Right renal pelvis (tissue), 4 donors: ENCODE measurements around the gene NLGN1. TPM values are rescaled to one million over a fixed set of nuclear protein-coding genes. Genes with fewer than 3 reads are reported as not detected.
A peak's percentile ranks its signal among the peaks of the same experiment; 100 is the strongest.

ENCODE experiments used
- DNase-seq, 4 donors: peaks; one replicate each; pipeline ENCODE4 v3.0.0-alpha.2; 2013; ENCODE audit warnings: low read depth in 4 of 4, low spot score in 3 of 4, missing footprints in 1 of 4
- polyA plus RNA-seq, 4 donors: library from polyadenylated mRNA; unstranded; fragments of 120-200 nt; gene quantifications; one replicate each; pipeline ENCODE4 v1.2.1, GENCODE V29; 2013; ENCODE audit not compliant: insufficient read length in 4 of 4

Gene NLGN1
- polyA plus RNA-seq, 4 donors, result 1.8 to 3.8 (median 3.0) TPM

DNA sequence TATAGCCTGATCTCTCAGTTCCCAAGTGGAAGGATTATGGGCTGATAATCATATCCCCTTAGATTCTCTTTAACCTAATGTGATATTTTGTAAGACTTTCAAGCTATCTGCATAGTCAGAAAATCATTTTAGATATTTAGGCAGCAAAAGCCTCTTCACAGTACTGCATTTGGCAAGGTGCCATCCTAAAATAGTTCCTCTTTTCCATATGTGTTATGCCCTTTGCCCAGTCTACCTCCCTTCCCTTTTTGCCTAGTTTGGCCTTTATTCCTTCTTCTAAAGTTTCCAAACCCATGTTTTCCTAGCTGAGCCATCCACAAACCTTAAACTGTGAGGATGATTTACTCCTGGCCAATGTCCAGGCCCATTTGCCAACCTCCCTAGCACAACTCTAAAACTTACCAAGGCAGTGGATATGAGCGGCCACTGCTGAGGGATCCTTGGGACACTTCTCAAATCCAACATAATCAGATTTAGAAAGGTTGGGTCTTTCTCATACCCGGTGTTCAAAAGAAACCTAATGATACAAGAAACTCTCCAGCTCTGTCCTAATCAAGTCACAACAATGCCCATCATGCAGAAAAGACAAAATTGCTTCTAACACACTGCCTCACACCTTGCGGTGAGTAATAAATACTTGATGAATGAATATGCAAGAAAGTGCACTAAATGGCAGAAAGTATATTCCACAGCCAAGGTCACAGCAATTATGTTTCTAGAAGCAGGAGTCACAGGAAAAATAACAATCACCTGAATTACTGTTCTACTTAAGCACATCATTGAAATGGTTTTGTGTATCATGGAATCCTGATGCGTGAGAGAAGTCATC is 493.9 kb downstream of the NLGN1 start:
- DNase-seq, result no peak

DNA sequence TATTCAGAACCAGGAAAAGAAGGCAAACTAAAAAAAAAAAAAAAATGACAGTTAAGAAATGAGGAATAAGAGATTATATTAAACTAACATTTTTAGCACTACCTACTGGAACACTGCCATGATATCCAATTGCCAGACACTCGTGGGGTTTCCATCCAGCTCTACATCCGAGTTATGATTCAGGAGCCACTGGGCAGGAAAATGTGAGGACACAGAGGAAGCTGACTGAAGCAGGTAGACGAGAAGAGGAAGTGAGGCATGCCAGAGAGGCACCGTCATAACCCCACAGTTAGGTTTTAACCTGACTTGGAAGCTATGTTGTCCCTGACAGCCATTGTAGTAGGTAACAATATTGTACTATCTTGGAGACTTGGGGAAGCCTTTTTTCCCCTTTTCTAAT is 495.0 kb downstream of the NLGN1 start:
- no peak for DNase-seq

DNA sequence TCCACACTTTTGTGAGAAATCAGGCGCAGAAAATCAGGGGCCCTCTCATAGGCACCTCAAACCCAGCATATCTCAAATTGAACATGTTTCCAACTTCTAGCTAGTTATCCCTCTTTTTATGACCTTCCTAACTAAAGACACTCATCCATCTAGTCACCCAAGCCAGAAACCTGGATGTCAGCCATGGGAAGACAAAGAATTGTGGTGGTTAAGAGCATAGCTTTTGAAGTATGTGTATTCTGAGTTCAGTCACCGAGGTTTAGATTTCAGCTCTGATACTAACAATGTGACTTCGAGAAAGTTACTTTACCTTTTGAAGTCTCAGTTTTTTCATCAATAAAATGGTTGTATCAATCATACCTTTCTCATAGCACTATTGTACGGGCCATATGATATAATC is 495.5 kb downstream of the NLGN1 start:
- no peak for DNase-seq

DNA sequence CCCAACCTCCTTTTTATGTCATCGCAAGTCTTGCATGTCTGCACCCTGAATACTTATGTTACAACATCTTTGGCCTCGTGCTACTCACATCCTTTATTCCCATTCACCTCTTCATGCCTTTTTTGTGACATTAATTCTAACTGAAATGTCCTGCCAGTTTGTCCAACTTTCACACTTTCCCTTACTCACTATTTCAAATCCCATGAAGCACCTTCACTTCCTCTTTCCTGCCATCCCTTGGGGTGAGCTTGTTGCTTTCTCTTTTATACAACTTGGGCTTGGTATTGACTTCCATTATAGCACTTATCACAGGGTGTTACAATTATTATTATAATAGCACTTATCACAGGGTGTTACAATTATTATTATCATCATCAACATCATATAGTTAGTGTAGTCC is 496.3 kb downstream of the NLGN1 start:
- no peak for DNase-seq

DNA sequence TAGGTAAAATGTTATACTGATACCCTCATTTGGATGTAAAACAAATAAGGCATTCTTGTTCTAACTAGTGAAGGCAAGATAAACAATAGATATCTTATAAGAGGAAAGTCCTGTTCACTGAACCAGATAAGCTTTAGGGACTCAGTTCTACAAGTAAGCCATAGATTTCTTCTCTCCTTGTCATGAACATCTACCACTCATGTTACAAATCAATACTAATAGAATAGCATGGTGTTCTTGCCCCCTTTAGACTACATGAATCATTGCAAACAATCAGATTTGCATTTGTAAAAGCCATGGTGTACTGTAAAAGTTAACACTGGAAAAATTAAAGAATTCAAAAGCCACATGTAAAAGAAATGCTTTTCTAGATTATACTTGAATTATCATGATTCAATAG is 500.1 kb downstream of the NLGN1 start:
- no peak for DNase-seq

DNA sequence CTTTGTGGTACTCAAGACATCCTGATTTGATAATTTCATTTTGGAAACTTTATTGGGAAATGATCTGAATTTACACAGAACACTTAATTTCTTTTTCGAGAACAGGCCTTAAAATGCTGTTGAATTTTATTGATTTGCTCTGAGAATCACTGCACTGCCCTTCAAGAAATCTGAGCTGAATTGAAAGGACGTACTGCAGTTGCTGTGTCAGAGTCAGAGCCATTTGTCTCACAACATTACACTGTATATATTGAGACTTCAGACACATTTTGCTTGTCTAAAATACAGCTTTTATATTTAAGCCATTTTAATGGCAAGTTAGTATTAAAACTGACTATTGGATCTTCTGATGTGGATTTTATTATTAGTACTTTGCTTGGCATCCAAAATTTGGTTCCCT is 504.1 kb downstream of the NLGN1 start:
- no peak for DNase-seq

DNA sequence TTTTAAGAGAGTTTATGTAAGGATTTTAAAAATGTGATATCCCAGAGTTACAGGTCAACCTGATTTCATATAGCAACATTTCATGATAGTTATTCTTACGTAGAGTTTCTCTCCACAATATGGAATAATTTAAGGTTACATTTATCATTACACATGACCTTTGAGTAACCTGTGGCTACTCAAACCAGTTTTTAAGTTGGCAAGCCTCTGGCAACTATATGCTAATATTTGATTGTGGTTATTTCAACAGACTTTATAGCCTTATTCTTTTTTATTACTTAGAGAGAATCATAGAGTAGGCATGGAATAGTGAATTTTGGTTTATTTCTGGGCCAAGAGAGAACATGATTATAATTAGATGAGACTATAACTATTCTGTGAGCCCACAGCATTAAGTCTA is 504.9 kb downstream of the NLGN1 start:
- no peak for DNase-seq

DNA sequence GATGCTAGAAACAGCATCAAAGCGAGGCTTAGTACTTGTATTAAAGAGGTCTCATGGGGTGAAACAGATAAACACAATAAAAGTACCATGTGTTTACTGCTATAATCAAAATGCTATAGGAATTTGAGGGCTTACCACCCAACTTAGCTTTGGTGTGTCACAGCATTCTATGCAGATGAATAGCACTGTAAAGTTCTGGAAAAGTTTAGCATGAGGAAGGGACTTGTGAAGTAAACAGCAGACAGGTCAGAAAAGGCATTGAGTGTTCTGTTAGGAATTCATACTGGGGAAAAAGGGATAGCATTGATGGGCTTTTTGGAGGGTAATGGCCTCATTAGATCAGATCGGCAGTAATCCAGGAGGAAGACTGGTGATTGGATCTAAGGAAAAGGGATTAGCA is 505.3 kb downstream of the NLGN1 start:
- DNase-seq, result no peak

DNA sequence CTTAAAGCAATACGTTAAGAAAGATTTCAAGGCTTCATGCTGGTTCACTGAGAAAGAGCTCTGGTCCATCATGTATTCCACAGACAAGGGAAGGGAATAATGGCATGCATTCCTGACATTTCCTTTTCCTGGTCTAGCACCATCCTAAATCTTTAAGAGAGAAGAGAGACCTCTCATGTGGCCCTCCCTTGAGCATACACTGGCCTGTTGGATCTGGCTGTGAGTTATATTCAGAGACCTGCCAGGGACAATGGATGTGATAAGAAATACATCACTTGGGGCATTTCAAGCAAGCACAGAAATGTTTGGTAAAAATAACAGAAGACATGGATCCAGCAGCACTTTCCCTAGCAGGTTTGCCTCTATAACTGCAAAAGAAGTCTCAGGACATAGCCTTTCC is 507.8 kb downstream of the NLGN1 start:
- no peak for DNase-seq

DNA sequence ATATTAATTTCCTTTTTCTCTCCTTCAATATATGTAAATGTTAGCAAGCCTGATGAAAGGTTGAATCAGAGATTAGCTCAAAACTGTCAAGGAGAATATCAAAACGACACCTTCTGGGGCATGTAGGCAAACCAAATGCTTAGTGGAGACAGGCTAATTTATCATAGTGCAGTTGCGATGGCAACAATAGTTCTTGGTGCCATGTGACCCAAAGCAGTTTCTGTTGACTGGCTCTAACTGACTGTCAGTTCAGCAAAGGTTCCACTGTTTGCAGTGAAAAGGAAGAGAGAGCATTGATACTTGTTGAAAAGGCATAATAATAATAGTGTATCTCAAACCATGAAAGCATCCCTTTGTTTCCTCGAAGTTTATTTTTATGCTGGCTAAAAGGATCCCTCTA is 513.9 kb downstream of the NLGN1 start:
- no peak for DNase-seq

DNA sequence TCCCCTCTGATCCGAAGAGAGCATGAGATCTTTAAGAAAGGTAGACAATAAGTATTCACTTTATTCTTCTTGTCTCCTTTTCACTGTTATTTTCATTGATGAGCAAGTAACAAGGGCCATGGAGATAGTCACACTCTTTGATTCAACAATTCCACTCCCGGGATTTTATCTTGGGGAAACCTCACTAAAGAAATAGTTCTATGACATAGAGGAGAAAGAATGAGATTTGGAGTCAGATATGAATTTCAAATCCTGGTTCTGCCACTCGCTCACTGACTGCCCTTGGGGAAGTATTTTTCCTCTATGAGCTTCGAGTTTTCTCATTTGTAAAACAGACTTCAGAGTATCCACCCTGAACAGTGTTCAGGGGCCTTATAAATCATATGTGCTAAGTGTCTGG is 514.6 kb downstream of the NLGN1 start:
- DNase-seq, result no peak

DNA sequence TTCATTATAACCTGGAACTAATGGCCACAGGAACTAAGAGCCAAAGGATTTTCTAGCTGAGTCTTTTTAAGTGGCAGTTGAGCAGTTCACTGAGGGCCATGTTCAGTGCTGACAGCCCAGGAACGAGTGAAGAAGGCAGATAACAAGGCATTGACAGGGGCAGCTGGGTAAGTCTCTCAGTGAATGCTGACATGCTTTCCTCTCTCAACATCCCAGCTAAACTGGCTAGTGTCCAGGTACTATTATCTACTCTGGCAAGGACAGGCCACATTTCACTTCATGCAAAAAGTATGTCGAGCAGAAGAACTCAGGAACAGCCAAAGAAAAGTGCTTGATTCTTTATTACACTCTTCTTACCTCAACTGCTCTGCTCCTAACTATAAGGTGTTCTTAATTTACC is 515.9 kb downstream of the NLGN1 start:
- no peak for DNase-seq

DNA sequence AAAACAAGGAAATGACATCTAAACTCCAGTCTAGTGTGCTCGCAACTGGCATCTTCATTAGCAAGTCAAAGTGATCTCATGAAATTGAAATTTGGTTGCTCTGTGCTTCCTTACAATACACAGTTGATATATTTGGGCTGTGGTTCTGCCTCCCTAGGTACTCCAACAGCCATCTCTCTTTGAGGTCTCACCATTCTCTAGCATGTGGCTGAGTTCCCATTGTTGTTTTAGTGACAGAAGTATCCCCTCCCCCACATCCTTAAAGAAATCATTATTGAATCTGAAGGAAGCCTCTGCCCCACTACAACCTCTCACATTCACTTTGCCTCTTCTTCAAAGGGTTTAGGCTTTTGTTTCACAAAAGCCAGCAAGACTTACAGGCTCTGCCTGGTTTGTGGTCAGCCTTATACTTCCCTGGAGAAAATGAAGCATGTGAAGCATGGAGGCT is 516.5 kb downstream of the NLGN1 start:
- DNase-seq, result no peak

DNA sequence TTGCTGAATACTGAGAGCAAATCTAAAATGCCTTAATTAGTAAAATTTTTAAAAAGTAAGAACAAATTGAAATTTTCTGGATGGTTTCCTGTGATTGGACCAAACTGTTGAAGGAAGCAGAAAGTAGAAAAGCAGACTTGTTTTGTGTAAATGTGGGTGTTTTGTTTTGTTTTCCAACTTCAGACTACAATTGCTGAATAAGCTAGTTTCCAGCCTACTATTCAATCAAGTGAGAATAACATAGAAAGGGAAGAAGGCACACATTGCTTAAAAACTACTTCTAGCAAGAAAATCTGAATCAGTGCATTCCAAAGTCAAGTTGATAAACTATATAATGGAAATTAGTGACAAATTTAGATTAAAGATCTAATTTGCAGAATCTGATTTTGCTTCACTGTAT is 519.3 kb downstream of the NLGN1 start:
- DNase-seq, result no peak

DNA sequence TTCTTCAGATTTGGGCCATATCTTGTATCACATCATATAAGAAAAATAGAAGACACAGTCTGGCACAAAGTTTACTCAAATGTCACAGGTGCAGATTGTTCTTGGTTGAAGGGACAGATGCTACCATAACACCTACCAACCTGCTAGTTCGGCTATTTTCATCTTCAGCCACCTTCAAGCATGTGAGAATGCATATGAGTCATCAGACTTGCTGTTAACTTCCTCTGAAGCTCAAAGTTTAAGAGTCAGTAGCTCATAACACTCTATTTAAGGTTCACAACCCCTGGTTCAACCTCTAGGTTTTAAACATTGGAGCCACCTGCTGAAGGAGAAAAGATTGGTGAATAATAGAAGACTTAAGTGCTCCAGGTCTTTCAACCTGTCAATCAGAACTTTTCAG is 522.8 kb downstream of the NLGN1 start:
- no peak for DNase-seq

DNA sequence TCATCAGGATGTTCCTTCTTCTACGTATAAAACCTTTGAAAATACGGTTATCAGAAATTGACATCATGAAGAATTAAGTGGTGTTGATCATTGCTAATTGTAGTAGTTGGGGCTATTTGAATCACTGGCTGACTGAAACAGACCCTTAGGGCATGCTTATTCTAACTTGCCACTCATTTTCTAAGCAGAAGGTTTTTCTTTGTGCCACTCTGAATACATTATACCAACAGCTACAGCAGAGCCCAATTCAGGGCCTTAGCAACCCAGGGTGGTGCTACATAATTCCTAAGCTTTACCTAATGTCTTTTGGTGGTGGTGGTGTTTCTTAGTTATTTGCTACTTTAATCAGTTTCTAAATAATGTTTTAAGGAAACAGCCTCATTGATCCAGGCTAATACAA is 524.2 kb downstream of the NLGN1 start:
- DNase-seq, result no peak

DNA sequence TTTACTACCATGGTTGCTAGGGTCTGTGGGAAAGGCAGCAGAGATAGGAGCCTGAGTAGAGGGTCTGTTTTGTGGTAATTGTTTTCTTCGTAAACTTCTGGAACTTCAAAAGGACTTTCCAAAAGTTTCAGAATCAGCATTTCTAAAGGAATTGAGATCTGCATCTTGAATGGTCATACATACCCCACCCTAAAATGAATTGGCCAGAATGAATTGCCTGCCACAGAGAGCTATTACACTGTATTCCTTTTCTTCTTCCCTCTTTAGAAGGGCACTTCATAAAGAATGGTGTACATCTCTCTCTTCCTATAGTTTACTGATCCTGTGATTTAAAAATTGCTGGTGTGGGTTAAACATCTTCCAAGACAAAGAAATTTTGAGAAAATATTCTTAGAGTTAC is 525.7 kb downstream of the NLGN1 start:
- DNase-seq, result no peak

DNA sequence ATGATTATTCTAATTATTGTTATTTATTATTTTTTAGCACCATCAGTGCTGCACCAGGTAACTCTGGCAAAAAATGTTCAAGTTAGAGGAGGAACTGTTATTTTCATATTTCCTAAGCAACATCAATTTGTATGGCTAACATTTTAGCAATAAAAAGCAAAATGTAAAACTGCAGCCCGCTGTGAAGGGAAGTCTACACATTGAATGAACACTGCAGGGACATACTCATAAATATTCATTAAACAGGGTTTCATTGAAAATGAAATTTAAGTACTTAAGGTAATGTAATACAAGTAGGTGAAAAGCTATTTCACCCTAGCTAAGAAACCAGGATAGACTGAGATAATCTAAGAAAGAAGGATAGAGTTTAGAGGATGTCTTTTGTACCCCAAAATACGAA is 532.7 kb downstream of the NLGN1 start:
- DNase-seq, result no peak

DNA sequence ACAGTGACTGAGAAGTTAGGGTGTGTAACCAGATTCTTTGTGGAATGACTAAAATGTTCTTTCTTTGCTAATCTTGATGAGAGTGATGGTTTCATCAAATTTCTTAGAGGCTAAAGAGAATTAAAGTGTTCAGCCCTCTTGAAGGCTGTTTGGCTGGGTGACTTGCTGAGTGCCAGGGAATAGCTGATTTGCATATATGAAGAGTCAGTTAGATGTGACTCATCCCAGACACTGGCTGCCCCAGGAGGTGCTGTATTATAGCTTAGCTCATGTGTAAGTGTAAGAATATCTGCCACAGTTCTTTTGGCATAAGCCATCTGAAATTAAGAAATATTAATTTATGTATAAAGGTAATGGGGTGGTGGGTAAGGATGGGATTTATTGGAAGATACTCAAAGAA is 535.1 kb downstream of the NLGN1 start:
- no peak for DNase-seq

DNA sequence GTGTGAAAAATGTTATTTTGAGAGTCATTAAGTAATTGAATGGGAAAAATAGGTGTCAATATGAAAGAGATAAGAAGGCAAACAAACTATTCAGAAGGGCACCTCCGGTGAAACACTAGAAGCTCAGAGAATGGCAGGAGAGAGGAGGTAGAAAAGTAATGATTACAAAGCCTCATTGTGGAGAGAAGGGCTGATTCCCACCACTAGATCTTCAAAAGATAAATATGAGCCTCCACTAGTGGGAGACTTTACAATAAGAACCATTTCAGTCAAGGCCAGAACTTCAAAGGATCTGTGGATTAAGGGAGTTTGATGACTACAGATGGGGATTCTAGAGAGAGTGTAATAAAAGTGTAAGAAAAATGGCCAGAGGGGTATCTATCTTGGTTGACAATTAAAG is 535.6 kb downstream of the NLGN1 start:
- DNase-seq, result no peak

DNA sequence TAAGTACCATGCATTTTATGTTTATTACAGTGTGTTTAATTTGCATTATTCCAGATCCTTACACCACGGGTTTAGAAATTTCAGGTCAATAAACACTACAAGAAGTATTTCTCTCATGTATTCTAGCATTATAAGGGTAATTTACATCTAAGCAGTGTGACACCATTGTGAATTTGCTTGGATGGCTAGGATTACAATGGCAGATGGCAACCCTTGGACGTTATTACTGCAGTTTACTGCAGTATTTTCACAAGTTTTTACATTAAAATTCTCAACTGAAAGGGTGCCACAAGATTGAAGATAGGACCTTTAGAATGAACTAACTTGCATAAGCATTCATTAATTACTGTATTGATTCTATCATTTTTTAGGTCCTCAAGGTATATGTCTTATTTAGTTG is 538.8 kb downstream of the NLGN1 start:
- no peak for DNase-seq

DNA sequence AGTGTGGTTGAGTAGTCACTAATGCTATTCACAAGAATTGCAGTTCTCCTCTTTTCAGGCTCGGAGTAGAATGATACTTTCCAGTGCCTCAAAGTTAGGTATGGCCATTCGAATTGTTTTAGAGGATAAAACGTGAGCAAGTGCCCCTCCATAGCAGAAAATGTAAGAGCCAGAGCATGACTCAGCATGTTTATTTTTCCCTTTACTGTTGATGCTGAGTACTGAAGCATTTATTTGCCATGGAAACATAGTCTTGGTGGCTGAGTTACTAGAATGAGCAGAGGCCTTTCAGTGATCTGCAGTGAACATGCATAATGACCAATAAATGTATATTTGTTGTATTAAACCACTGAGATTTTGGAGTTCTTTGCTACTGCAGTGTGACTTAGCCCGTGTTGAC is 540.6 kb downstream of the NLGN1 start:
- peak; percentile 13 to 52 (median 34) for DNase-seq

DNA sequence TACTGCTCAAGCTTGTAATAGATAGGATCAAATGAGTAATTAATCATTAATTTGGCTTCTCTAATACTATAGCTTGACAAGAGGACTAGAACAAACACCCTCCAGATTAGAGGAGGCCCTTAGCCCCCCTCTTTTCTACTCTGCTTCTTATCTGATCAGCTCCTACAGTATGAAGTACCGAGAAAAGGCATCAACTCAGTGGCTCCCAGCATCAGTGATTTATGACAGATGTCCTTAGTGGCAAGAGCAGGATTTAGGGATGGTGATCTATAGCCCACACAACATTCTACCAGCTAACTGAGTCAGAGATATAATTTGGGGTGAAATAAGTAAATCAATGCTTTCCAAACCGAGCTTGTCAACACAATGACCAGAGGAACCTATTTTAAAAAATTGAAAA is 541.1 kb downstream of the NLGN1 start:
- DNase-seq, result no peak
